Loucy (cell line): ENCODE data around the gene SMYD2.

Experiments used
- EZH2phosphoT487 ChIP-seq: fragments of 200-600 bp; IDR thresholded peaks from 2 replicates; pipeline ENCODE4 v1.6.1; 2018; ENCODE audit warnings: antibody characterized with exemption, mild to moderate bottlenecking, moderate library complexity, borderline replicate concordance
- TF ChIP-seq, protein P1 (sequence below): fragments of 200-600 bp; sonication (generic); conservative IDR thresholded peaks from 2 replicates; pipeline ENCODE4 v1.5.1; 2014; ENCODE audit warnings: mild to moderate bottlenecking, antibody characterized with exemption, low read length

DNA sequence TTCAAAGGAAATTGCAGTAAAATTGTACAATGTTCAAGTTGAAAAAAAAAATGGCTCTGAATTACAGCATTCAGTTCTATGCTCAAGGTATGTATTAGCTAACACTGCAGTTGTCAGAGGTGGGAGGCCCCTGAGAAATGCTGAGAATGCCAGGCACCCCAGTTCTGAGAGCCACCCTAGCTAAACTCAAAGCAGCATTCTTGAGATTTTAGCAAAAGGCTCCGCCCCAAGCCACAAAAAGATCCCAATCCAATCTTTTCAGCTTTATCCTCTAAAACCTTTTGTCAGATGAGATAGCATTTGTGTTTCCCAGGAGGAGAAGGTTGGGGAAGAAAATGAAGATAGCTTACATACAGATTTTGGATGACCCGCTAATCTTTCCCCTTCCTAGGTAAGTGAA lies 68.8 kb downstream of the SMYD2 start:
- no peak for TF ChIP-seq EZH2phosphoT487
- TF ChIP-seq, protein P1, sequence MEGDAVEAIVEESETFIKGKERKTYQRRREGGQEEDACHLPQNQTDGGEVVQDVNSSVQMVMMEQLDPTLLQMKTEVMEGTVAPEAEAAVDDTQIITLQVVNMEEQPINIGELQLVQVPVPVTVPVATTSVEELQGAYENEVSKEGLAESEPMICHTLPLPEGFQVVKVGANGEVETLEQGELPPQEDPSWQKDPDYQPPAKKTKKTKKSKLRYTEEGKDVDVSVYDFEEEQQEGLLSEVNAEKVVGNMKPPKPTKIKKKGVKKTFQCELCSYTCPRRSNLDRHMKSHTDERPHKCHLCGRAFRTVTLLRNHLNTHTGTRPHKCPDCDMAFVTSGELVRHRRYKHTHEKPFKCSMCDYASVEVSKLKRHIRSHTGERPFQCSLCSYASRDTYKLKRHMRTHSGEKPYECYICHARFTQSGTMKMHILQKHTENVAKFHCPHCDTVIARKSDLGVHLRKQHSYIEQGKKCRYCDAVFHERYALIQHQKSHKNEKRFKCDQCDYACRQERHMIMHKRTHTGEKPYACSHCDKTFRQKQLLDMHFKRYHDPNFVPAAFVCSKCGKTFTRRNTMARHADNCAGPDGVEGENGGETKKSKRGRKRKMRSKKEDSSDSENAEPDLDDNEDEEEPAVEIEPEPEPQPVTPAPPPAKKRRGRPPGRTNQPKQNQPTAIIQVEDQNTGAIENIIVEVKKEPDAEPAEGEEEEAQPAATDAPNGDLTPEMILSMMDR, result no peak
